Chondrocyte (in vitro differentiated cells): ENCODE results near the gene DMRTA1. TPM values are rescaled to one million over a fixed set of nuclear protein-coding genes. Genes with fewer than 3 reads are reported as not detected.
"Not testable (repeated sequence)": the region's sequence is repeated elsewhere in the genome, so short reads cannot be mapped to it uniquely, and the experiment has no call there.

ENCODE experiments used
- DNase-seq: peaks from one replicate; pipeline ENCODE4 v3.0.0; 2021; ENCODE audit warnings: mixed read lengths, low spot score
- H3K27ac Mint-ChIP-seq: one replicate; pipeline ENCODE4 v1.8.0; 2021; ENCODE audit warnings: mild to moderate bottlenecking, moderate library complexity, mixed read lengths; ENCODE audit not compliant: unreplicated experiment
- H3K27me3 Mint-ChIP-seq: 2 replicates; pipeline ENCODE4 v1.8.0; 2021; ENCODE audit warnings: low read depth, mixed read lengths
- H3K36me3 Mint-ChIP-seq: 2 replicates; pipeline ENCODE4 v1.8.0; 2021; ENCODE audit warnings: low read depth, mixed read lengths
- H3K4me1 Mint-ChIP-seq: 2 replicates; pipeline ENCODE4 v1.8.0; 2021; ENCODE audit warnings: low read depth, mild to moderate bottlenecking, mixed read lengths
- H3K4me3 Mint-ChIP-seq: one replicate; pipeline ENCODE4 v1.8.0; 2021; ENCODE audit warnings: mild to moderate bottlenecking, moderate library complexity, mixed read lengths; ENCODE audit not compliant: unreplicated experiment
- H3K9me3 Mint-ChIP-seq: 2 replicates; pipeline ENCODE4 v1.8.0; 2021; ENCODE audit warnings: low read depth, mixed read lengths
- CTCF ChIP-seq: fragments of 200-600 bp; sonication (generic); IDR thresholded peaks from 2 replicates; pipeline ENCODE4 v1.5.0; 2021; ENCODE audit warnings: antibody characterized with exemption, mild to moderate bottlenecking, moderate library complexity
- total RNA-seq: library from RNA; stranded (reverse); gene quantifications from 3 replicates; pipeline ENCODE4 v1.2.1, GENCODE V29; 2021

Gene DMRTA1
- total RNA-seq, 1 donor from 2014 or later, result 5.0 TPM

DNA sequence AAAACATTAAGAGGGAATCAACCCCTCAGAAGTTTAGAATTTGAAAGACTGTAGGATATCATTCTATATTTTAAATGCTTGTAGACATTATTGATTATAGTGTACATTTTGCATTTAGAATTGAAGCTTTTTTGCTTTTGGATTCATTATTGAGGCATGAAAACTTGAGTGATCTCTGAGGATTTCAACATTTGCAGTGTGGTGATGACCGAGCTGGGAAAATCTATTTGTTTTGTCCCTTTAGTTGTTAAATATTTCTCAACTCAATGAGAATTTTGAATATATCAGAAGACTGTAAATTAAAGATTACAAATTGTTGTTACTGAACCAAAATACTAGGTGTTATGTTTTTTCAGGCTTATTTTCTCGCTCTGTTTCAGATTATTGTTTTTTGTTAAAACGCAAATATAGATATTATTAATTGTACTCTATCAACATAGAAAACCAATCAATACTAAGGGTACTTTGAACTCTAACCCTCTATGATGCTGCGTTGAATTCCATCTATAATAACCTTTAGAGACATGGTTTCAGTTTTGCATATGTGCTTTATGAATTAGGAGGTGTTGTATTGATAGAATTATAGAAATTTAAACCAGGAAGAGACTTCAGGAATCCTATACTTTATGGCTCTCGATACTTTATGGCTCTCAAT lies 19.3 kb upstream of the DMRTA1 start:
- Mint-ChIP-seq H3K27me3 (peaks cover 8% of the 10 kb centered on the region), H3K4me3 (no peak overlapping the region), H3K4me1 (peaks cover 12% of the 10 kb centered on the region), H3K27ac (no peak overlapping the region), H3K36me3 (peaks cover 7% of the 10 kb centered on the region), H3K9me3 (no peaks in the 10 kb centered on the region)
- no peak for TF ChIP-seq CTCF
- DNase-seq, result no peak

DNA sequence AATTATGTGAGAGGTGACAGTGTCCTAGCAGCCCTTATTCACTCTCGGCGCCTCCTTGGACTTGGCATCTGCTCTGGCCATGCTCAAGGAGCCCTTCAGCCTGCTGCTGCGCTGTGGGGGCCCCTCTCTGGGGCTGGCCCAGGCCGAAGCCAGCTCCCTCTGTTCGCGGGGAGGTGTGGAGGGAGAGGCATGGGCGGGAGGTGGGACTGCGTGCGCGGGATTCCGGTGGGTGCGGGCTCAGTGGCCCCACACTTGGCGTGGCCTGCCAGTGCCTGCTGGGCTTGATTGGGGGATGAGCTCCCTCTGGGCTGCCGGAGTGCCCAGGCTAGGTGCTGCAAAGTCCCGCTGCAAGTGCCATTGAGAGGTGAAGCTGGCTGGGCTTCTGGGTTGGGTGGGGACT lies 12.9 kb upstream of the DMRTA1 start:
- peaks cover 2% of the 10 kb centered on the region for H3K27me3 Mint-ChIP-seq
- peaks cover 1% of the 10 kb centered on the region for H3K36me3 Mint-ChIP-seq
- H3K9me3 Mint-ChIP-seq, result no peaks in the 10 kb centered on the region
- H3K27ac Mint-ChIP-seq, result no peak overlapping the region
- H3K4me3 Mint-ChIP-seq, result no peak overlapping the region
- DNase-seq, result no peak
- peaks cover 3% of the 10 kb centered on the region for H3K4me1 Mint-ChIP-seq
- no peak for TF ChIP-seq CTCF

DNA sequence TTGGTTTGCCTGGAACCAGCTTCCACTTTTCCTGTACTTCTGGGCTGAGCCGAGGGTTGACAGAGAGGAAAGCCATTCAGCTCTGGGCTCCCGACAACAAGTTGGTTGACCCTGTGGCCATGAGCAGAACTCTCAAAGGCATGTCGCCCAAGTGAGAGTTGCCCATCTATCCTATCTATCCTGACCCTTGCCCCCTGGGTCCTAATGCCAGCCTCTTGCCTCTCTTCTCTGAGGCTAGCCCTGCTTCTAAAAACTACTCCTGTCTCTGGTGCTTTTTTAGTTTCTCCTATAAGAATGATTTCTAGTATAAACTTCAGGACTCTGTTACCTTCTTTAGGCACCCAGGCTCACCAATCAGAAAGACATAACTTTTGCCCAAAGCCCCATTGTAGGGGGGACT lies 11.4 kb upstream of the DMRTA1 start:
- DNase-seq, H3K36me3 Mint-ChIP-seq, H3K27me3 Mint-ChIP-seq, H3K27ac Mint-ChIP-seq, H3K4me3 Mint-ChIP-seq, H3K9me3 Mint-ChIP-seq, H3K4me1 Mint-ChIP-seq: not testable (repeated sequence)

DNA sequence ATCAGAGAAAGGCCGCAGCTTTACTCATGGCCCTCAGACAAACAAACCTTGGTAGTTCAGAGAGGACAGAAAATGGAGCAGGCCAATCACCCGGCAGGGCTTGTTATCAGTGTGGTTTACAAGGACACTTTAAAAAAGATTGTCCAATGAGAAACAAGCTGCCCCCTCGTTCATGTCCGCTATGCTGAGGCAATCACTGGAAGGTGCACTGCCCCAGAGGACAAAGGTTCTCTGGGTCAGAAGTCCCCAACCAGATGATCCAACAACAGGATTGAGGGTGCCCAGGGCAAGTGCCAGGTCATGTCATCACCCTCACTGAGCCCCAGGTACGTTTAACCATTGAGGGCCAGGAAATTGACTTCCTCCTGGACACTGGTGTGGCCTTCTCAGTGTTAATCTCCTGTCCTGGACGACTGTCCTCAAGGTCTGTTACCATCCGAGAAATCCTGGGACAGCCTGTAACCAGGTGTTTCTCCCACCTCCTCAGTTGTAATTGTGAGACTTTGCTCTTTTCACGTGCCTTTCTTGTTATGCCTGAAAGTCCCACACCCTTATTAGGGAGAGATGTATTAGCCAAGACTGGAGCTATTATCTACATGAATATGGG lies 9.1 kb upstream of the DMRTA1 start:
- not testable (repeated sequence) for H3K9me3 Mint-ChIP-seq, H3K27me3 Mint-ChIP-seq, DNase-seq, H3K4me3 Mint-ChIP-seq, H3K27ac Mint-ChIP-seq, H3K36me3 Mint-ChIP-seq, H3K4me1 Mint-ChIP-seq

GRCh38 chr9:22440841-22441240 lies 5.8 kb upstream of the DMRTA1 start:
- Mint-ChIP-seq H3K36me3 (peaks cover 1% of the 10 kb centered on the region), H3K4me3 (no peak overlapping the region), H3K27ac (no peak overlapping the region), H3K4me1 (no peaks in the 10 kb centered on the region), H3K27me3 (peaks cover 8% of the 10 kb centered on the region), H3K9me3 (peaks cover 4% of the 10 kb centered on the region)
- peak; percentile 87 for DNase-seq
- no peak for TF ChIP-seq CTCF

DNA sequence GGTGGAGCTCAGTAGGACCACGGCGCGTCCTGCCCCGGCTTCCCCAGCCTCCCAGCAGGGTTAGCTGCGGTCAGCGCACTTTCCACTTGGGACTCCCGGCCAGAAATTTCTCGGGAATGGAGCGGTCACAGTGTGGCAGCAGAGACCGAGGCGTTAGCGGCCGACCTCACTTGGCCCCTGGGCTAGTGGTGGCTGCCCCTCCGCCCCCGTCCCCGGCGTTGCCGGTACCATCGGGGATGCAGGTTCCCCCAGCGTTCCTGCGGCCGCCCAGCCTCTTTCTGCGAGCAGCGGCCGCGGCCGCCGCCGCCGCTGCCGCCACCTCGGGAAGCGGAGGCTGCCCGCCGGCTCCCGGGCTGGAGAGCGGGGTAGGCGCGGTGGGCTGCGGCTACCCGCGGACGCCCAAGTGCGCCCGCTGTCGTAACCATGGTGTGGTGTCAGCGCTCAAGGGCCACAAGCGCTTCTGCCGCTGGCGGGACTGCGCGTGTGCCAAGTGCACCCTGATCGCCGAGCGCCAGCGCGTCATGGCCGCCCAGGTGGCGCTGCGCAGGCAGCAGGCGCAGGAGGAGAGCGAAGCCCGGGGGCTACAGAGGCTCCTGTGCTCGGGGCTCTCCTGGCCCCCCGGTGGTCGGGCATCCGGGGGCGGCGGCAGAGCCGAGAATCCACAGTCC lies 460 bp downstream of the DMRTA1 start:
- Mint-ChIP-seq H3K27ac (peak overlapping the region; percentile 84), H3K4me1 (peaks cover 21% of the 10 kb centered on the region), H3K9me3 (no peaks in the 10 kb centered on the region), H3K36me3 (peaks cover 10% of the 10 kb centered on the region), H3K4me3 (peak overlapping the region; percentile 85), H3K27me3 (peaks cover 12% of the 10 kb centered on the region)
- DNase-seq, result peak; percentile 90
- TF ChIP-seq CTCF, result peak; percentile 66
